OCI-LY3 (cell line): ENCODE results near the gene BTBD6.

Experiments used
- H2AFZ ChIP-seq: fragments of 200-600, 300-600 bp; shearing (Covaris generic); 2 replicates; pipeline ENCODE4 v1.6.0; 2014; ENCODE audit warnings: antibody characterized with exemption, low read depth, low read length
- H3K27ac ChIP-seq: fragments of 200-600, 300-600 bp; sonication (generic); 2 replicates; pipeline ENCODE4 v1.5.1; 2014; ENCODE audit warnings: mild to moderate bottlenecking, low read length, moderate library complexity, mixed read lengths
- H3K27me3 ChIP-seq: fragments of 200-600, 300-600 bp; sonication (generic); 2 replicates; pipeline ENCODE4 v1.6.1; 2014; ENCODE audit warnings: low read depth, low read length, mixed read lengths
- H3K36me3 ChIP-seq: fragments of 200-600, 300-600 bp; sonication (generic); replicated peaks from 2 replicates; pipeline ENCODE3; 2014; ENCODE audit warnings: low read depth, low read length, mixed read lengths
- H3K4me1 ChIP-seq: fragments of 300-600, 200-600 bp; sonication (generic); 2 replicates; pipeline ENCODE4 v1.6.1; 2014; ENCODE audit warnings: low read length, mixed read lengths
- H3K4me2 ChIP-seq: fragments of 200-600, 300-600 bp; sonication (generic); 2 replicates; pipeline ENCODE4 v1.6.1; 2014; ENCODE audit warnings: low read length, mixed read lengths
- H3K4me3 ChIP-seq: fragments of 300-600, 200-600 bp; sonication (generic); 2 replicates; pipeline ENCODE4 v1.5.1; 2014; ENCODE audit warnings: antibody characterized with exemption, mild to moderate bottlenecking, low read length, moderate library complexity
- H3K79me2 ChIP-seq: fragments of 300-600, 200-600 bp; shearing (Covaris generic); 2 replicates; pipeline ENCODE4 v1.6.1; 2014; ENCODE audit warnings: mild to moderate bottlenecking, low read length, mixed read lengths
- H3K9ac ChIP-seq: fragments of 300-600, 200-600 bp; shearing (Covaris generic); 2 replicates; pipeline ENCODE4 v1.6.0; 2014; ENCODE audit warnings: mild to moderate bottlenecking, low read length, moderate library complexity
- H3K9me3 ChIP-seq: fragments of 200-600, 300-600 bp; shearing (Covaris generic); 2 replicates; pipeline ENCODE4 v1.6.1; 2014; ENCODE audit warnings: low read length, mixed read lengths; ENCODE audit not compliant: insufficient read depth
- H4K20me1 ChIP-seq: fragments of 200-600, 300-600 bp; sonication (generic); 2 replicates; pipeline ENCODE4 v1.6.1; 2016; ENCODE audit warnings: low read length, mixed read lengths; ENCODE audit not compliant: insufficient read depth
- EZH2phosphoT487 ChIP-seq: fragments of 200-600 bp; shearing (Covaris generic); IDR thresholded peaks from 2 replicates; pipeline ENCODE4 v1.6.1; 2018; ENCODE audit warnings: antibody characterized with exemption, mixed run types, low read depth
- TF ChIP-seq, protein P1 (sequence below): fragments of 200-600, 300-600 bp; sonication (generic); IDR thresholded peaks from 2 replicates; pipeline ENCODE4 v1.5.1; 2014; ENCODE audit warnings: antibody characterized with exemption, low read length, low read depth

BTBD6 gene

GRCh38 chr14:105241641-105242040 lies 6.7 kb upstream of the BTBD6 start:
- TF ChIP-seq, protein P1, sequence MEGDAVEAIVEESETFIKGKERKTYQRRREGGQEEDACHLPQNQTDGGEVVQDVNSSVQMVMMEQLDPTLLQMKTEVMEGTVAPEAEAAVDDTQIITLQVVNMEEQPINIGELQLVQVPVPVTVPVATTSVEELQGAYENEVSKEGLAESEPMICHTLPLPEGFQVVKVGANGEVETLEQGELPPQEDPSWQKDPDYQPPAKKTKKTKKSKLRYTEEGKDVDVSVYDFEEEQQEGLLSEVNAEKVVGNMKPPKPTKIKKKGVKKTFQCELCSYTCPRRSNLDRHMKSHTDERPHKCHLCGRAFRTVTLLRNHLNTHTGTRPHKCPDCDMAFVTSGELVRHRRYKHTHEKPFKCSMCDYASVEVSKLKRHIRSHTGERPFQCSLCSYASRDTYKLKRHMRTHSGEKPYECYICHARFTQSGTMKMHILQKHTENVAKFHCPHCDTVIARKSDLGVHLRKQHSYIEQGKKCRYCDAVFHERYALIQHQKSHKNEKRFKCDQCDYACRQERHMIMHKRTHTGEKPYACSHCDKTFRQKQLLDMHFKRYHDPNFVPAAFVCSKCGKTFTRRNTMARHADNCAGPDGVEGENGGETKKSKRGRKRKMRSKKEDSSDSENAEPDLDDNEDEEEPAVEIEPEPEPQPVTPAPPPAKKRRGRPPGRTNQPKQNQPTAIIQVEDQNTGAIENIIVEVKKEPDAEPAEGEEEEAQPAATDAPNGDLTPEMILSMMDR: no peak
- no peak for TF ChIP-seq EZH2phosphoT487
- Histone ChIP-seq H2AFZ (no peak overlapping the region), H4K20me1 (no peaks in the 10 kb centered on the region), H3K27me3 (no peaks in the 10 kb centered on the region), H3K36me3 (peaks cover 11% of the 10 kb centered on the region), H3K4me1 (no peaks in the 10 kb centered on the region), H3K9ac (no peak overlapping the region), H3K4me2 (no peak overlapping the region), H3K79me2 (peaks cover 2% of the 10 kb centered on the region; the same call in 1 of the 2 replicates), H3K27ac (no peak overlapping the region), H3K4me3 (no peak overlapping the region), H3K9me3 (no peaks in the 10 kb centered on the region)

DNA sequence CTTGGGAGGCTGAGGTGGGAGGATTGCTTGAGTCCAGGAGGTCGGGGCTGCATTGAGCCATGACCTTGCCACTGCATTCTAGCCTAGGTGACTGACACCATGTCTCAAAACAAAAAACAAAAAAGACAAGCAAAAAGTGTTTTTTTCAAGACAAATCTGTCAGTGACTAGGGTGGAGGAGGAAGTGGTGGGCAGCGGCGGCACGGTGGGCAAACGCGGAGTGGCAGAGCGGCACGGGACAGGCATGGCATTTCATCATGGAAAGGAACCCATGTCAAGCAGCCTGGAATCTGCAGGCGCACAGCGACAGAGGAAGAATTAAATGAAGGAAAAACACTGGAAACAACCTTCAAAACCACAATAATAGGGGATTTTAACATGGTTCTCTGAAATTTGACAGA lies 4.0 kb upstream of the BTBD6 start:
- Histone ChIP-seq H3K9ac (no peak overlapping the region), H3K4me3 (no peak overlapping the region), H3K4me2 (no peak overlapping the region), H3K79me2 (peaks cover 2% of the 10 kb centered on the region; the same call in 1 of the 2 replicates), H3K36me3 (peaks cover 16% of the 10 kb centered on the region), H4K20me1 (no peaks in the 10 kb centered on the region), H3K4me1 (peaks cover 5% of the 10 kb centered on the region; the same call in 1 of the 2 replicates), H3K27me3 (no peaks in the 10 kb centered on the region), H2AFZ (no peak overlapping the region), H3K9me3 (no peaks in the 10 kb centered on the region), H3K27ac (no peak overlapping the region)
- TF ChIP-seq, protein P1: no peak
- no peak for TF ChIP-seq EZH2phosphoT487

GRCh38 chr14:105247026-105247425 lies 1.3 kb upstream of the BTBD6 start:
- H3K4me2 ChIP-seq: no peak overlapping the region
- no peak overlapping the region for H3K27ac ChIP-seq
- no peaks in the 10 kb centered on the region for H3K79me2 ChIP-seq
- no peaks in the 10 kb centered on the region for H4K20me1 ChIP-seq
- no peak overlapping the region for H3K9ac ChIP-seq
- no peak overlapping the region for H3K4me3 ChIP-seq
- no peak overlapping the region for H2AFZ ChIP-seq
- peaks cover 5% of the 10 kb centered on the region; the same call in 1 of the 2 replicates for H3K4me1 ChIP-seq
- TF ChIP-seq EZH2phosphoT487: no peak
- TF ChIP-seq, protein P1: no peak
- H3K27me3 ChIP-seq: no peaks in the 10 kb centered on the region
- H3K9me3 ChIP-seq: no peaks in the 10 kb centered on the region
- H3K36me3 ChIP-seq: peaks cover 5% of the 10 kb centered on the region

DNA sequence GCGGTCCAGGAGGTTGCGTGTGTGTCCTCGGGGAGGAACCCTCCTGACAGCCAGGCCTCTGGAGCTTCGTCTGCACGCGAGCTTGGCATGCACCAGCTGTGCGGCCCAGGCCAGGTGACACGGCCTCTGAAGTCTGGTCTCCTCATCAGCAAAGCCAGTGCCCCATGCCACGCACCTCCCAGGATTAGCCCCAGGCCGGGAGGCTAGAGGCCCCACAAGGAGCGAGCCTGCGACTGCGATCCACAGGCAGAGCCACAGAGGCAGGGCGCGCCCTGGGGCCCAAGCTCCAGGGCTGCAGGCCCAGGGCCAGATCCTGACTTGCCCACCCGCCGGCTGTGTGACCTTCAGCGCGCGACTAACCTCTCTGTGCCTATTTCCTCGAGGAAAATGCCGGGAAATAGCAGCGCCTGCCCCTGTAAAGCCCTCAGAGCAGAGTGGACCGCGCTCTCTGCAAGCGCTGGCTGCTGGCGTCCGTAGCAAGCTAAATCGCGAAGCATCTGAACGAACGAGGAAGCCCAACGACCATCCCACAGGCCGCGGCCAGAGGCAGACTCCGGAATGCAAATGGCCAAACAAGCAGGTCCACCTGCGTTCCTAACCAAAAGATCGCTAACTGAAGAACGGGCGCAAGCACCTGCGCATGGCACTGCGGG lies 492 bp upstream of the BTBD6 start:
- Histone ChIP-seq H2AFZ (no peak overlapping the region), H3K4me3 (peak overlapping the region; percentile 77), H3K9me3 (no peaks in the 10 kb centered on the region), H4K20me1 (no peaks in the 10 kb centered on the region), H3K27me3 (no peaks in the 10 kb centered on the region), H3K27ac (no peak overlapping the region), H3K4me1 (peaks cover 5% of the 10 kb centered on the region; the same call in 1 of the 2 replicates), H3K9ac (peak overlapping the region; percentile 55), H3K4me2 (peak overlapping the region; percentile 83), H3K36me3 (peaks cover 5% of the 10 kb centered on the region), H3K79me2 (no peaks in the 10 kb centered on the region)
- TF ChIP-seq, protein P1: no peak
- no peak for TF ChIP-seq EZH2phosphoT487
